Ovary (tissue), 9 donors: ENCODE measurements around the gene MRTO4. TPM values are rescaled to one million over a fixed set of nuclear protein-coding genes. Genes with fewer than 3 reads are reported as not detected.
"Not testable (repeated sequence)": the region's sequence is repeated elsewhere in the genome, so short reads cannot be mapped to it uniquely, and the experiment has no call there.

Experiments
- DNase-seq, 5 donors: peaks; one replicate each; pipeline ENCODE4 v3.0.0-alpha.2; 2019 to 2020
- H3K27ac ChIP-seq, 2 donors: fragments of 200-600 bp; one replicate each; pipeline versions ENCODE4 v1.5.1 to v1.8.0; 2019 to 2022
- H3K27me3 ChIP-seq: fragments of 200-600 bp; one replicate; pipeline ENCODE4 v1.8.0; 2022
- H3K36me3 ChIP-seq: fragments of 200-600 bp; sonication (generic); one replicate; pipeline ENCODE4 v1.5.1; 2019
- H3K4me1 ChIP-seq: one replicate; pipeline ENCODE4 v1.8.1; 2013; ENCODE audit warnings: mild to moderate bottlenecking, moderate library complexity; ENCODE audit not compliant: insufficient read depth
- H3K4me3 ChIP-seq: fragments of 200-600 bp; sonication (generic); one replicate; pipeline ENCODE4 v1.5.1; 2017
- H3K9me3 ChIP-seq, 2 donors: fragments of 200-600 bp in 1 of 2; sonication (generic) in 1 of 2; one replicate each; pipeline versions ENCODE4 v1.5.1 to v1.8.1; 2013 to 2019; ENCODE audit warnings: mild to moderate bottlenecking in 1 of 2, moderate library complexity in 1 of 2
- EP300 ChIP-seq: sonication (generic); formaldehyde crosslinking; IDR thresholded peaks from one replicate; pipeline ENCODE4 v1.6.1; 2017; ENCODE audit warnings: antibody characterized with exemption
- POLR2A ChIP-seq: fragments of 450-650 bp; IDR thresholded peaks from one replicate; pipeline ENCODE4 v1.6.1; 2017; ENCODE audit warnings: antibody characterized with exemption, mild to moderate bottlenecking, moderate library complexity
- WGBS, 3 donors: extraction: QIAGEN DNeasy Blood & Tissue Kit in 1 of 3; methylation state at CpG; one replicate each; pipeline versions ENCODE4 v1.1.5 to v1.1.7; 2013 to 2017; 5-methylcytosine and 5-hydroxymethylcytosine counted together
- intact Hi-C, 4 donors: fragments of 100-400 bp; cut with DNase I; formaldehyde crosslinking; loops; one replicate each; pipeline versions ENCODE4 v1.11.0 to v1.15.1; 2022 to 2023
- polyA plus RNA-seq, 2 donors: library from polyadenylated mRNA; stranded (reverse); fragments of 200-250 nt in 1 of 2; fragments of 350-450 nt in 1 of 2; fragmentation: Illumina TruSeq in 1 of 2; extraction: RNeasy Lipid Tissue Mini Kit (QIAGEN cat#74804) in 1 of 2; gene quantifications; one replicate each; pipeline ENCODE4 v1.2.3, GENCODE V29; 2013 to 2014
- total RNA-seq, 7 donors: library from RNA; depleted of rRNA in 2 of 7; stranded (reverse); fragments of >200 nt in 2 of 7; fragmentation: NEBNext Ultra II Directional in 3 of 7; extraction: Animal tissue kit (Norgen Biotek cat#: 25700) in 3 of 7; gene quantifications; one replicate each; pipeline versions ENCODE4 v1.1.0 to v1.2.4, GENCODE V29; 2016 to 2023
- TF ChIP-seq, protein P1 (sequence below), 3 donors: fragments of 450-650 bp in 2 of 3; fragments of 200-600 bp in 1 of 3; IDR thresholded peaks; one replicate each; pipeline versions ENCODE4 v1.5.1 to v1.8.0; 2016 to 2022; ENCODE audit warnings: antibody characterized with exemption in 3 of 3, mild to moderate bottlenecking in 1 of 3
- donor health status: DM: no; HTN: no; CAD: no; lungs with moderate emphysema.
- donor health status: DM: no; HTN: no; CAD: no.
- donor health status: Bipolar disorder and iron deficiency.
- donor health status: DM: yes; HTN: yes; CAD: no.
- donor health status: DM: no; HTN: no; CAD: no.
- donor health status: DM: yes; HTN: yes; CAD: no.

The MRTO4 gene
- total and polyA plus RNA-seq, 9 donors = 14.3 to 49.1 (median 26.4) TPM

DNA sequence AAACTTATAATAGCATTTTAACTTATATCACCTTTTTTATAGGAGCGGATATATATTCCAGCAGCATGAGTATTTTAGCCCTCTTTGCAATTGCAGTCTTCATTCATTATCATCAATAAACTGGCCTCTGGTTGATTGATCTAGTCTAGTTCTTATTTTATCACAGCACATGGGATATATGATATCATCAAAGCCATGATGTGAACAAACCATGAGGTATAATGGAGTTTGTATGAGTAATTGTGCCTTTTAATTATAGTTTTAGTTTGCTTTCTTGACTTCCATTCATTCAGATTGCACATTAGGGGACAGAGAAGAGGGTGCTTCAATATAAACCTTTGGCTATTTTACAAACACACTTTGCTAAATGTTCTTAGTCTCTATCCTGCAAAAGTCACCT, 38.0 kb upstream of the MRTO4 start:
- intact Hi-C loops = no loop called here

DNA sequence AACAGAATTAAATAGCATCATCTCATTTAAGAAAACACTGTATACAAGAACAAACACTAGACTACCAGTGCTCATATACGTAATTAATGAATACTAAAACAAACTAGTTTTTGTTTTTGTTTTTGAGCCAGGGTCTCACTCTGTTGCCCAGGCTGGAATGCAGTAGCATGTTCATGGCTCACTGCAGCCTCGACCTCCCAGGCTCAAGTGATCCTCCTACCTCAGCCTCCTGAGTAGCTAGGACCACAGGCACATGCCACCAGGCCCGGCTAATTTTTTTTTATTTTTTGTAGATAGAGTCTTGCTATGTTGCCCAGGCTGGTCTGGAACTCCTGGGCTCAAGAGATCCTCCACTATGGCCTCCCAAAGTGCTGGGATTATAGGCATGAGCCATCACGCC, 35.0 kb upstream of the MRTO4 start:
- DNase-seq, intact Hi-C loops, H3K27me3 ChIP-seq, H3K27ac ChIP-seq, H3K9me3 ChIP-seq, H3K4me3 ChIP-seq, H3K4me1 ChIP-seq, H3K36me3 ChIP-seq: not testable (repeated sequence)
- WGBS, 3 donors = 92 to 93% (median 93%) methylated on average over 4 of the region's 4 CpGs

More for the DNA sequence above, 38.0 kb upstream of the MRTO4 start:
- no peak for DNase-seq
- H3K4me3 ChIP-seq = no peak overlapping the region
- peaks cover 6% of the 10 kb centered on the region for H3K4me1 ChIP-seq
- no peaks in the 10 kb centered on the region for H3K9me3 ChIP-seq
- 96 to 98% (median 97%) methylated on average over 1 of the region's 1 CpG for WGBS, 3 donors
- H3K27me3 ChIP-seq = no peaks in the 10 kb centered on the region
- H3K27ac ChIP-seq = no peak overlapping the region
- no peaks in the 10 kb centered on the region for H3K36me3 ChIP-seq
- TF ChIP-seq POLR2A = no peak
- no peak for TF ChIP-seq EP300
- TF ChIP-seq, protein P1, sequence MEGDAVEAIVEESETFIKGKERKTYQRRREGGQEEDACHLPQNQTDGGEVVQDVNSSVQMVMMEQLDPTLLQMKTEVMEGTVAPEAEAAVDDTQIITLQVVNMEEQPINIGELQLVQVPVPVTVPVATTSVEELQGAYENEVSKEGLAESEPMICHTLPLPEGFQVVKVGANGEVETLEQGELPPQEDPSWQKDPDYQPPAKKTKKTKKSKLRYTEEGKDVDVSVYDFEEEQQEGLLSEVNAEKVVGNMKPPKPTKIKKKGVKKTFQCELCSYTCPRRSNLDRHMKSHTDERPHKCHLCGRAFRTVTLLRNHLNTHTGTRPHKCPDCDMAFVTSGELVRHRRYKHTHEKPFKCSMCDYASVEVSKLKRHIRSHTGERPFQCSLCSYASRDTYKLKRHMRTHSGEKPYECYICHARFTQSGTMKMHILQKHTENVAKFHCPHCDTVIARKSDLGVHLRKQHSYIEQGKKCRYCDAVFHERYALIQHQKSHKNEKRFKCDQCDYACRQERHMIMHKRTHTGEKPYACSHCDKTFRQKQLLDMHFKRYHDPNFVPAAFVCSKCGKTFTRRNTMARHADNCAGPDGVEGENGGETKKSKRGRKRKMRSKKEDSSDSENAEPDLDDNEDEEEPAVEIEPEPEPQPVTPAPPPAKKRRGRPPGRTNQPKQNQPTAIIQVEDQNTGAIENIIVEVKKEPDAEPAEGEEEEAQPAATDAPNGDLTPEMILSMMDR (IDR thresholded peaks at IDR 0.05) = no peak

DNA sequence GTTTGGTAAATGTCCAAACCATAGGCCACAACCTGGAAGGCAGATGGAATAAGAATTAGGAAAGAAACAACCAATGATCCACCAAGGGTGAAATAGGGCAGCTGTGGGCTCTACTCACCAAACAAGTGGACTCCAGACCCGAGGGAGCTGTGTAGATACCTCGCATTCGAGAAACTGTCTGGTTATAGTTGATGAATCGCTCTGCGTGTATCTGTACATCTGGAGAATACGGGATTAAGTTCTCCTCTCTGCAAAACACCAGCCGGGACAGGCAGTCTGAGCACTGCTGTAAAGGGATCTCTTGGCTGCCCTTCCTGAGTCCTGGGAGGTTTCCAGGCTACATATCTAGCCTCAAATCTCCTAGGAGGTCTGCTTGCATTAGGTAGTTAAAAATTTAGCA, 32.2 kb upstream of the MRTO4 start:
- no peaks in the 10 kb centered on the region for H3K27me3 ChIP-seq
- no peaks in the 10 kb centered on the region for H3K9me3 ChIP-seq
- intact Hi-C loops = no loop called here
- TF ChIP-seq, protein P1 (IDR thresholded peaks at IDR 0.05) = no peak
- TF ChIP-seq EP300 (no peak), POLR2A (no peak)
- no peak for DNase-seq
- 81 to 83% (median 81%) methylated on average over 7 of the region's 7 CpGs for WGBS, 3 donors
- H3K4me1 ChIP-seq = no peaks in the 10 kb centered on the region
- no peaks in the 10 kb centered on the region for H3K36me3 ChIP-seq
- no peak overlapping the region for H3K27ac ChIP-seq
- H3K4me3 ChIP-seq = no peak overlapping the region

DNA sequence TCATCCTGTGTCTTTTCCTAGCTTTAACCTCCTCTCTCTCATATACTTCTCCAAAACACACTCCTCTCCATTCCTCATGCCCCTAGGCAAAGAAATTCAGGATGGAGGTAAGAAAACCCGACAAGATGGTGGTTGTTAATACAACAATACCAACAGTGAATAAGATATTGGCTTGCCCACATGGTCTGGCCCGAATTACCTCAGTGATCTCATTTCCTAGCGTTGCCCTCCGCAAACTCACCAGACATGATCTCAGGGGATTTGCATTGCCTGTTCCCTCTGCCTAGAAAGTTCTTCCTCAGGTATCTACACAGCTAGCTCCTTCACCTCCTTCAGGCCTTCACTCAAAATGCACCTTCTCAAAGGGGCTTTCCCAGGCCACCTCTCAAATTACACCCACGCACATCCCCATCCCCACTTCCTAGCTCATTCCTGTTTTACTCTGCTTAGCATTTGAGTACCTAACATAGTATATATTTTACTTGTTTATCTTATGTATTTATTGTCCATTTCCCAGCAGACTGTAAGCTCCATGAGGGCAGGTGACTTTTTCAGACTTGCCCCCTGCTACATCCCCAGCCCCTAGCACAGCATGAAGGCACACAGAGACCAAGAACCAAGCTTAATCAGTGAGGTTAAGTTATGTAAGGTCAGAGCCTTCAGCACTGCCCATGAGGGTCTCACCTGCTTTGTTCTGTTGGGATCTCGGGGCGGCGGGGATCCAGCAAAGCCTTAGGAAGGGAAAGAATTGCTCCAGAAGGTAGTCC, 31.3 kb upstream of the MRTO4 start:
- whole genome bisulfite sequencing, 3 donors = 90 to 93% (median 91%) methylated on average over 8 of the region's 8 CpGs
- Histone ChIP-seq H3K9me3 (no peaks in the 10 kb centered on the region), H3K4me1 (no peaks in the 10 kb centered on the region), H3K27ac (no peak overlapping the region), H3K4me3 (no peak overlapping the region), H3K36me3 (no peaks in the 10 kb centered on the region), H3K27me3 (no peaks in the 10 kb centered on the region)
- no peak for DNase-seq
- intact Hi-C loops = no loop called here
- TF ChIP-seq, protein P1 (IDR thresholded peaks at IDR 0.05) = no peak
- TF ChIP-seq EP300 = no peak
- TF ChIP-seq POLR2A = no peak

DNA sequence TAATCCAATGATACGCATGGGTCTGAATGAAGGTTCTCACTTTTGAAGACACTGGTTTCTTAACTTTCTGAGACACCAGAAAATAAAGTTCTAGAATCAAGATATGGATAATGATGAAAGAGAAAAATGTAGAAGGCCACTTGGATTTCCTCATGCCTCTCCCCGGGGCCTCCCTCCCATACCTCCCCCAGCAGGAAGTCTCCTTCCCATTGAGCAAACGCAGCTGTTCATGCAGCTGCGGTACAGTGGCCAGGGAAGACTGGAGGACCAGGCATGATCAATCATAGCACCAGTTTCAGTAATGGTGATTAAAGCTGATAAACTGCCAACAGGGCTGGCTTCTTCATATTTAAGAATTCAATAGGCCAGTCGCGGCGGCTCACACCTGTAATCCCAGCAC, 30.6 kb upstream of the MRTO4 start:
- H3K27ac ChIP-seq = no peak overlapping the region
- H3K4me3 ChIP-seq = no peak overlapping the region
- whole genome bisulfite sequencing, 3 donors = 37 to 45% (median 42%) methylated on average over 7 of the region's 7 CpGs
- TF ChIP-seq, protein P1 (IDR thresholded peaks at IDR 0.05) = no peak
- TF ChIP-seq EP300 (no peak), POLR2A (no peak)
- H3K36me3 ChIP-seq = no peaks in the 10 kb centered on the region
- H3K4me1 ChIP-seq = no peaks in the 10 kb centered on the region
- DNase-seq = peak in 1 of 5 donors; percentile 29
- no peaks in the 10 kb centered on the region for H3K9me3 ChIP-seq
- intact Hi-C loops = no loop called here
- no peaks in the 10 kb centered on the region for H3K27me3 ChIP-seq
